Heart right ventricle (tissue), 16 donors: ENCODE measurements around the gene TTC8. TPM values are rescaled to one million over a fixed set of nuclear protein-coding genes. Genes with fewer than 3 reads are reported as not detected.

ENCODE experiments used
- ATAC-seq, 8 donors: fragments of 200-7000 bp; cut with Tn5 transposase; one replicate each; pipeline ENCODE4 v1.9.1; 2020; ENCODE audit warnings: mild to moderate bottlenecking in 8 of 8, moderate library complexity in 8 of 8, moderate number of reproducible peaks in 1 of 8
- DNase-seq, 2 donors: peaks; one replicate each; pipeline ENCODE4 v3.0.0-alpha.2; 2020
- H3K27ac ChIP-seq, 10 donors: fragments of 200-600 bp; sonication (generic) in 2 of 10; one replicate each; pipeline versions ENCODE4 v1.5.0 to v1.8.0; 2020 to 2022; ENCODE audit warnings: mild to moderate bottlenecking in 3 of 10
- H3K27me3 ChIP-seq, 7 donors: fragments of 200-600 bp; one replicate each; pipeline ENCODE4 v1.8.0; 2021 to 2022; ENCODE audit warnings: mild to moderate bottlenecking in 2 of 7
- H3K36me3 ChIP-seq, 9 donors: fragments of 200-600 bp; sonication (generic) in 1 of 9; one replicate each; pipeline versions ENCODE4 v1.5.0 to v1.8.0; 2020 to 2022; ENCODE audit warnings: mild to moderate bottlenecking in 2 of 9
- H3K4me1 ChIP-seq, 9 donors: fragments of 200-600 bp; sonication (generic) in 1 of 9; one replicate each; pipeline versions ENCODE4 v1.5.0 to v1.8.0; 2020 to 2022; ENCODE audit warnings: mild to moderate bottlenecking in 4 of 9
- H3K4me3 ChIP-seq, 10 donors: fragments of 200-600 bp; sonication (generic) in 2 of 10; one replicate each; pipeline versions ENCODE4 v1.5.0 to v1.8.0; 2020 to 2022; ENCODE audit warnings: mild to moderate bottlenecking in 7 of 10, moderate library complexity in 2 of 10
- H3K9me3 ChIP-seq, 11 donors: fragments of 200-600 bp in 10 of 11; sonication (generic) in 2 of 11; one replicate each; pipeline versions ENCODE4 v1.5.0 to v1.8.0; 2013 to 2022; ENCODE audit warnings: mild to moderate bottlenecking in 2 of 11, control low read depth in 1 of 11, moderate library complexity in 1 of 11
- CTCF ChIP-seq, 9 donors: fragments of 200-600 bp; sonication (generic) in 2 of 9; IDR thresholded peaks; one replicate each; pipeline versions ENCODE4 v1.5.0 to v1.8.0; 2021 to 2022; ENCODE audit warnings: antibody characterized with exemption in 9 of 9, mild to moderate bottlenecking in 5 of 9, moderate library complexity in 1 of 9
- WGBS, 2 donors: extraction: QIAGEN DNeasy Blood & Tissue Kit; methylation state at CpG; one replicate each; pipeline ENCODE4 v1.1.7; 2013; ENCODE audit warnings: inconsistent platforms in 1 of 2; 5-methylcytosine and 5-hydroxymethylcytosine counted together
- intact Hi-C, 10 donors: fragments of 100-400 bp; cut with DNase I; formaldehyde crosslinking; loops; one replicate each; pipeline versions ENCODE4 v1.11.1 to v1.14.2; 2022
- polyA plus RNA-seq, 2 donors: library from polyadenylated mRNA; stranded (reverse); fragments of 200-250 nt; gene quantifications; one replicate each; pipeline ENCODE4 v1.2.3, GENCODE V29; 2013
- total RNA-seq, 10 donors: library from RNA; stranded (reverse); fragmentation: NEBNext Ultra II Directional in 3 of 10; extraction: Animal tissue kit (Norgen Biotek cat#: 25700) in 3 of 10; gene quantifications; one replicate each; pipeline versions ENCODE4 v1.2.1 to v1.2.4, GENCODE V29; 2021 to 2023
- donor health status: Arrhythmogenic right ventricular cardiomyopathy.
- donor health status: ischemic (EF 13 %, LVEDD 7.1; RV severe dilation, severe dysfunction).
- donor health status: healthy with polysubstance abuse.
- donor health status: DM: no; HTN: yes; CAD: no.
- donor health status: DM: no; HTN: no; CAD: no.
- donor health status: ischemic (EF 25% LVEDD 6.9; RV normal size, moderate dysfunction).
- donor health status: ischemic (EF 25% LVEDD 5.7; RV mildly dilated, moderate dysfunction).
- donor health status: healthy.
- donor health status: DM: yes; HTN: yes; CAD: no.
- donor health status: Ischemic cardiomyopathy.
- donor health status: ischemic (EF 35%, LVEDD 5.7; RV mildly dilated, moderate dysfunction).
- donor health status: nonischemic (EF 11% LVEDD 7.7; RV severe dilation, severe dysfunction).
- donor health status: DM: yes; HTN: yes; CAD: no.
- donor health status: PGD.
- donor health status: ischemic (EF 29% LVEDD 5.4; RV normal size, mild dysfunction).
- donor health status: nonischemic (EF 23%, LVEDD 6.1; RV moderate dilation, normal function).

TTC8 gene
- total and polyA plus RNA-seq, 12 donors = 3.8 to 16.0 (median 11.9) TPM

GRCh38 chr14:88901991-88902390 is 77.5 kb downstream of the TTC8 start:
- Histone ChIP-seq H3K9me3 (peaks cover 0 to 9% (median 0%) of the 10 kb centered on the region in 11 donors), H3K4me1 (peaks cover 0 to 9% (median 0%) of the 10 kb centered on the region in 9 donors), H3K27me3 (no peaks in the 10 kb centered on the region), H3K36me3 (no peaks in the 10 kb centered on the region), H3K4me3 (no peak overlapping the region), H3K27ac (no peak overlapping the region)
- DNase-seq = no peak
- WGBS, 2 donors = 73 to 77% methylated on average over 3 of the region's 3 CpGs
- intact Hi-C loops = no loop called here
- ATAC-seq = peak in 1 of 8 donors; percentile 37
- TF ChIP-seq CTCF (IDR thresholded peaks at IDR 0.05) = no peak

GRCh38 chr14:88902850-88903249 is 78.4 kb downstream of the TTC8 start:
- Histone ChIP-seq H3K27me3 (no peaks in the 10 kb centered on the region), H3K9me3 (peaks cover 0 to 15% (median 0%) of the 10 kb centered on the region in 11 donors), H3K27ac (no peak overlapping the region), H3K36me3 (no peaks in the 10 kb centered on the region), H3K4me1 (peaks cover 0 to 9% (median 0%) of the 10 kb centered on the region in 9 donors), H3K4me3 (no peak overlapping the region)
- intact Hi-C loops = no loop called here
- 90 to 92% methylated on average over 1 of the region's 1 CpG for WGBS, 2 donors
- no peak for TF ChIP-seq CTCF (IDR thresholded peaks at IDR 0.05)
- no peak for ATAC-seq
- DNase-seq = no peak

GRCh38 chr14:88904206-88904647 is 79.8 kb downstream of the TTC8 start:
- 85 to 90% methylated on average over 3 of the region's 3 CpGs for WGBS, 2 donors
- no peaks in the 10 kb centered on the region for H3K27me3 ChIP-seq
- TF ChIP-seq CTCF (IDR thresholded peaks at IDR 0.05) = no peak
- H3K4me3 ChIP-seq = no peak overlapping the region
- no peak for ATAC-seq
- H3K27ac ChIP-seq = no peak overlapping the region
- peaks cover 0 to 9% (median 0%) of the 10 kb centered on the region in 9 donors for H3K4me1 ChIP-seq
- intact Hi-C loops = no loop called here
- H3K9me3 ChIP-seq = peaks cover 0 to 17% (median 0%) of the 10 kb centered on the region in 11 donors
- H3K36me3 ChIP-seq = no peaks in the 10 kb centered on the region
- DNase-seq = no peak

- Histone ChIP-seq H3K27me3 (no peaks in the 10 kb centered on the region), H3K4me3 (no peak overlapping the region), H3K27ac (no peak overlapping the region), H3K4me1 (peaks cover 0 to 9% (median 0%) of the 10 kb centered on the region in 9 donors), H3K9me3 (peaks cover 0 to 17% (median 0%) of the 10 kb centered on the region in 11 donors), H3K36me3 (no peaks in the 10 kb centered on the region)
- intact Hi-C loops = no loop called here
- ATAC-seq = no peak
- TF ChIP-seq CTCF (IDR thresholded peaks at IDR 0.05) = no peak
- DNase-seq = no peak
- 69 to 79% methylated on average over 5 of the region's 5 CpGs for WGBS, 2 donors
Measured at GRCh38 chr14:88904864-88905263, 80.4 kb downstream of the TTC8 start.
